22Rv1 (cell line): ENCODE data around the gene SLBP.

Experiments
- CTCF ChIP-seq: fragments of 450-650 bp; IDR thresholded peaks from 2 replicates; pipeline ENCODE4 v1.5.1; 2017; ENCODE audit warnings: mild to moderate bottlenecking
- ZFX ChIP-seq: fragments of 450-650 bp; IDR thresholded peaks from 2 replicates; pipeline ENCODE4 v1.6.1; 2017; ENCODE audit warnings: antibody characterized with exemption, borderline replicate concordance

DNA sequence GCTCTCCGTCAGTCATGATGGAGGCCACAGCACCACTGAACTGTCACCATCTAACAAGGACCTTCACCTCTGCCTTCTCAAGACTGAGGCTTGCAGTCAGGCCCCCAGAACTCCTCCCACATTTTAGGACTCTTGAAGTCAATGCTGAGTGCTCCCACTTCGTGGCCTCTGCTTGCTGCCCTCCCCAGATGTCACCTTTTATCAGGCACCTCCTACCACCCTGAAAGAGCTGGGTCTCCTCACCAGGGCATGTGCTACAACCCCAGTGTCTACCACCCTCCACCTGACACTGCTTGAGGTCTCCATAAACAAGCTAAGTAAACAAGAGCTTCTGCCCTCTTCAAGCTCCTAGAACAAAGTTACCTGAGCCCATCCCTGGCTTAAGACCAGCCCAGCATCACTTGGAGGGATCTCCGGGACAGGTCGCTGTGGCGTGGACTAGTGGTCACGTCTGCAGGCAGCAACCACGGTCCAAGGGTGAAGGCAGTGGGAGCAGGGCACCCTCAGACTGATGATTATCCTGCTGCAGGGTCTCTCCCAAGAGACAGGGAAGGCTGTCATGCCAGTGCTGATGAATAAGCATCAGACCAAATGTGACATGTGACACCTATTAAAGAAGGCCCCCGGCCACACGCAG lies 20.3 kb downstream of the SLBP start:
- TF ChIP-seq CTCF, result no peak
- no peak for TF ChIP-seq ZFX
